RWPE2 (cell line): ENCODE measurements around the gene RIN2.

Source experiments
- ATAC-seq: fragments of 200-7000 bp; cut with Tn5 transposase; 3 replicates; pipeline ENCODE4 v1.9.1; 2021; ENCODE audit warnings: low read depth
- DNase-seq: peaks from one replicate; pipeline ENCODE4 v3.0.0-alpha.2; 2020; ENCODE audit warnings: low spot score
- H3K27ac ChIP-seq: fragments of 450-650 bp; 2 replicates; pipeline ENCODE4 v1.5.1; 2017; ENCODE audit warnings: mild to moderate bottlenecking; ENCODE audit not compliant: poor library complexity, severe bottlenecking
- H3K27me3 ChIP-seq: fragments of 250-450 bp; sonication (Bioruptor Pico); 2 replicates; pipeline ENCODE4 v1.5.1; 2021; ENCODE audit warnings: mild to moderate bottlenecking, moderate library complexity; ENCODE audit not compliant: insufficient read depth, poor library complexity, severe bottlenecking
- H3K36me3 ChIP-seq: fragments of 250-450 bp; sonication (Bioruptor Pico); 2 replicates; pipeline ENCODE4 v1.5.1; 2020; ENCODE audit warnings: low read depth, mild to moderate bottlenecking, moderate library complexity
- H3K4me1 ChIP-seq: fragments of 250-450 bp; sonication (Bioruptor Pico); 2 replicates; pipeline ENCODE4 v1.5.1; 2021; ENCODE audit warnings: mild to moderate bottlenecking, moderate library complexity; ENCODE audit not compliant: insufficient read depth, poor library complexity, severe bottlenecking
- H3K4me3 ChIP-seq: fragments of 250-450 bp; sonication (Bioruptor Pico); 2 replicates; pipeline ENCODE4 v1.5.1; 2021; ENCODE audit warnings: mild to moderate bottlenecking, moderate library complexity; ENCODE audit not compliant: severe bottlenecking
- H3K9me3 ChIP-seq: fragments of 250-450 bp; sonication (Bioruptor Pico); 2 replicates; pipeline ENCODE4 v1.5.1; 2021; ENCODE audit warnings: mild to moderate bottlenecking, moderate library complexity; ENCODE audit not compliant: severe bottlenecking
- CTCF ChIP-seq: fragments of 450-650 bp; IDR thresholded peaks from one replicate; pipeline ENCODE4 v1.5.1; 2017; ENCODE audit warnings: mild to moderate bottlenecking, moderate library complexity; ENCODE audit not compliant: poor library complexity, severe bottlenecking

RIN2 gene

GRCh38 chr20:19778404-19778803 lies 20.3 kb downstream of the RIN2 start:
- Histone ChIP-seq H3K36me3 (no peaks in the 10 kb centered on the region), H3K27me3 (no peaks in the 10 kb centered on the region), H3K4me1 (no peaks in the 10 kb centered on the region), H3K4me3 (no peak overlapping the region), H3K9me3 (no peaks in the 10 kb centered on the region), H3K27ac (no peak overlapping the region)
- ATAC-seq (no peak), DNase-seq (no peak)
- TF ChIP-seq CTCF = no peak

- no peaks in the 10 kb centered on the region for H3K36me3 ChIP-seq
- H3K27me3 ChIP-seq = no peaks in the 10 kb centered on the region
- peaks cover 10% of the 10 kb centered on the region for H3K4me1 ChIP-seq
- no peaks in the 10 kb centered on the region for H3K9me3 ChIP-seq
- no peak for TF ChIP-seq CTCF
- ATAC-seq = no peak
- DNase-seq = no peak
- no peak overlapping the region for H3K27ac ChIP-seq
- H3K4me3 ChIP-seq = no peak overlapping the region
These were observed 21.6 kb downstream of the RIN2 start for GRCh38 chr20:19779634-19780033.

GRCh38 chr20:19780261-19780660 lies 22.2 kb downstream of the RIN2 start:
- H3K4me1 ChIP-seq = peaks cover 17% of the 10 kb centered on the region
- no peak for ATAC-seq

GRCh38 chr20:19781235-19781634 lies 23.2 kb downstream of the RIN2 start:
- ATAC-seq (no peak), DNase-seq (no peak)
- Histone ChIP-seq H3K36me3 (no peaks in the 10 kb centered on the region), H3K4me1 (peaks cover 26% of the 10 kb centered on the region), H3K27me3 (no peaks in the 10 kb centered on the region), H3K4me3 (no peak overlapping the region), H3K27ac (no peak overlapping the region), H3K9me3 (no peaks in the 10 kb centered on the region)
- no peak for TF ChIP-seq CTCF

More at GRCh38 chr20:19780261-19780660, 22.2 kb downstream of the RIN2 start:
- no peak for TF ChIP-seq CTCF
- DNase-seq = no peak
- Histone ChIP-seq H3K36me3 (no peaks in the 10 kb centered on the region), H3K4me3 (no peak overlapping the region), H3K27ac (no peak overlapping the region), H3K9me3 (no peaks in the 10 kb centered on the region), H3K27me3 (no peaks in the 10 kb centered on the region)

GRCh38 chr20:19782669-19783068 lies 24.6 kb downstream of the RIN2 start:
- Histone ChIP-seq H3K27me3 (no peaks in the 10 kb centered on the region), H3K4me3 (no peak overlapping the region), H3K36me3 (no peaks in the 10 kb centered on the region), H3K9me3 (no peaks in the 10 kb centered on the region), H3K4me1 (peaks cover 34% of the 10 kb centered on the region), H3K27ac (no peak overlapping the region)
- TF ChIP-seq CTCF = no peak
- ATAC-seq (no peak), DNase-seq (no peak)
